ENCODE results near the gene PRXL2C. TPM values are rescaled to one million over a fixed set of nuclear protein-coding genes. Genes with fewer than 3 reads are reported as not detected.

PRXL2C gene
- total and polyA plus RNA-seq, 4 experiments from 2014 or later: 10.7 to 13.8 (median 11.9) TPM

GRCh38 chr9:96599298-96599697, 55.8 kb downstream of the PRXL2C start:
- ChIA-PET POLR2A (ENCODE audit: partially characterized antibody) (no interaction called here), CTCF (ENCODE audit: partially characterized antibody) (no interaction called here)
- no peak overlapping the region for H3K4me3 Mint-ChIP-seq
- Histone ChIP-seq H3K27ac (ENCODE audit: low read depth, low read length) (no peak overlapping the region), H3K9me3 (ENCODE audit: control insufficient read depth in 1 of 2, low read length in 2 of 2) (no peaks in the 10 kb centered on the region), H3K27me3 (ENCODE audit: insufficient read depth, low read length) (no peaks in the 10 kb centered on the region), H3K4me1 (ENCODE audit: insufficient read depth, low read length) (no peaks in the 10 kb centered on the region), H3K4me3 (ENCODE audit: low read length in 2 of 2) (no peak overlapping the region), H3K36me3 (ENCODE audit: insufficient read depth, low read length) (no peaks in the 10 kb centered on the region)
- H3K27me3 Mint-ChIP-seq: peaks cover 0 to 3% of the 10 kb centered on the region in 2 donors
- H3K9me3 Mint-ChIP-seq: no peaks in the 10 kb centered on the region
- no peaks in the 10 kb centered on the region for H3K36me3 Mint-ChIP-seq
- DNase-seq: no peak
- H3K4me1 Mint-ChIP-seq: no peaks in the 10 kb centered on the region
- H3K27ac Mint-ChIP-seq: no peak overlapping the region
- intact Hi-C loops (cut with micrococcal nuclease): no loop called here

- DNase-seq: no peak
- Mint-ChIP-seq H3K9me3 (peaks cover 0 to under 1% (median 0%) of the 10 kb centered on the region in 8 donors), H3K36me3 (no peaks in the 10 kb centered on the region), H3K4me1 (no peaks in the 10 kb centered on the region), H3K4me3 (no peak overlapping the region), H3K27me3 (peaks cover 3% of the 10 kb centered on the region in 2 donors), H3K27ac (no peak overlapping the region)
- intact Hi-C loops (cut with micrococcal nuclease): no loop called here
- H3K9me3 ChIP-seq (ENCODE audit: control insufficient read depth in 1 of 2, low read length in 2 of 2): no peaks in the 10 kb centered on the region
- no peaks in the 10 kb centered on the region for H3K27me3 ChIP-seq (ENCODE audit: insufficient read depth, low read length)
- H3K4me1 ChIP-seq (ENCODE audit: insufficient read depth, low read length): no peaks in the 10 kb centered on the region
- ChIA-PET CTCF (ENCODE audit: partially characterized antibody) (no interaction called here), POLR2A (ENCODE audit: partially characterized antibody) (no interaction called here)
- H3K36me3 ChIP-seq (ENCODE audit: insufficient read depth, low read length): no peaks in the 10 kb centered on the region
- no peak overlapping the region for H3K27ac ChIP-seq (ENCODE audit: low read depth, low read length)
- H3K4me3 ChIP-seq (ENCODE audit: low read length in 2 of 2): no peak overlapping the region
These were observed 58.5 kb downstream of the PRXL2C start for GRCh38 chr9:96596601-96597111.

Other genes starting within 250 kb of the PRXL2C start
- gene ZNF367, start 236.9 kb downstream of the PRXL2C start, total RNA-seq: 1 to 10 TPM; 5.1 to 5.4 TPM
- gene ZNF367, start 236.9 kb downstream of the PRXL2C start, polyA plus RNA-seq: 1 to 10 TPM in 1 of 2 donors, under 1 TPM in 1; 0.39 to 1.7 TPM
- gene HABP4, start 205.1 kb downstream of the PRXL2C start, total RNA-seq: 10 to 100 TPM; 35.5 to 36.6 TPM
- gene HABP4, start 205.1 kb downstream of the PRXL2C start, polyA plus RNA-seq: 10 to 100 TPM; 18.6 to 31.1 TPM
- 10 to 100 TPM; 15.8 to 17.1 TPM for gene CDC14B, start 35.5 kb downstream of the PRXL2C start, total RNA-seq
- gene CDC14B, start 35.5 kb downstream of the PRXL2C start, polyA plus RNA-seq: 10 to 100 TPM; 10.6 to 10.7 TPM
- 10 to 100 TPM; 25.7 to 28.3 TPM for gene ZNF510, start 122.8 kb upstream of the PRXL2C start, total RNA-seq
- 1 to 10 TPM; 1.4 to 7.8 TPM for gene ZNF510, start 122.8 kb upstream of the PRXL2C start, polyA plus RNA-seq
- 10 to 100 TPM; 14.2 to 14.7 TPM for gene ZNF782, start 199.2 kb upstream of the PRXL2C start, total RNA-seq
- gene ZNF782, start 199.2 kb upstream of the PRXL2C start, polyA plus RNA-seq: 1 to 10 TPM; 1.2 to 2.4 TPM